ENCODE measurements around the gene TRPV2.

The TRPV2 gene

DNA sequence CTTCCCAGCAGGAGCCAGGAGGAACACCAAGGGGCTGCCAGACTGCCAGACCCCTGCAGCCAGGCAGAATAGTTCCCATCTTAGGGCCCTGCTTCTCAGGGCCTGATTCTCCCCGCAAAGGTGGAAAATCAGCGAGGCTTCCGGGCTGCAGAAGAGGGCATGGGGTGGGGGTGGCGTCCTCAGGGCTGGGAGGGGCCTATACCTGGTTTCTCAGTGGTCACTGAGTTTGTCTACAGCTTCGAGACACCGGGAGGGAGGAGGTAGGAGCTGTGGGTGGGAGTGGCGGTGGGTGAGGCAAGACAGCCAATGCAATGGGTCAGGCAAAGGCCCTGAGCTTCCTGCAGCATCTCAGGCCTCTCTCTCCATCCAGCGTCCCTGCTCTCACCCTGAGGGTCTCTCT, 62.3 kb downstream of the TRPV2 start:
- no peak for DNase-seq (ENCODE audit: low spot score)

- no peak for DNase-seq (ENCODE audit: low spot score)
Measured at GRCh38 chr17:16478649-16479048, 63.3 kb downstream of the TRPV2 start.

DNA sequence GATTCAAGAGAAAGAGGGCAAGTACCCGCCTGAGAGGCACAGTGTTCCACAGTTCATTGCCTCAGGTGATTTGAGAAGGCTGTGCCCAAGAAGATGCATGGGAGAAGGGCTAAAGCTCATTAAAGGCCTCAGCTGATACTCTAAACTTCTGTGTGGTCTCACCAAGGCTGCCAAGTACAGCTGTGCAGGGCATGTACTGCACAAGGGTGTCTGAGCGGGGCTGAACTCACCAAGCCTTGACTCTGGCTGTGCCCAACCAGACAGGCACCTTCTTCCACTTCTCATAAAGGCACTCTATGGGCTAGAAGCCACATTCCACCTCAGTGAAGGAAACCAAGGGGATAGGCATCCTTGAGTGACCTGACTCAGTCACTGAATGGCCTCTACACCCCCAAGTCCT, 63.9 kb downstream of the TRPV2 start:
- no peak for DNase-seq (ENCODE audit: low spot score)

- no peak for DNase-seq (ENCODE audit: low spot score)
Measured at GRCh38 chr17:16480995-16481394, 65.6 kb downstream of the TRPV2 start.

DNA sequence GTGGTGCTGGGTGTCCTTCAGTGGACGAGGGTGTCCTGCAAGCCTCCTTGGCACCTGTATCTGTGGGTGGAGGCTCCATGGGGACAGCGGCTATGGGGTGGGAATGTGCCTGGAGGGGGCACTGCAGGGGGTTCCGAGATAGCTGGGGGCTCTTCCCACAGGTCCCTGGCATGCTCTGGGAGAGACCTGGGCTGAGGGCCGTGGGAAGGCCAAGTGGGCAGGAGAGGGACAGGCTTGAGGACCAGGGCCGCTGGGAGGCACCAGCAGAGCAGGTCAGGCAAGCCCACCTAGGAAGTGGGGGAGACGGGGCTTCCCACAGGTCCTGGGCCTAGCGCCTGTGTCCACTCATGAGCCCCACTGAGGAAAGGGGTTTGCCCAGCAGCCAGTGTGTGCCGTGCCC, 66.9 kb downstream of the TRPV2 start:
- DNase-seq (ENCODE audit: low spot score), result no peak

DNA sequence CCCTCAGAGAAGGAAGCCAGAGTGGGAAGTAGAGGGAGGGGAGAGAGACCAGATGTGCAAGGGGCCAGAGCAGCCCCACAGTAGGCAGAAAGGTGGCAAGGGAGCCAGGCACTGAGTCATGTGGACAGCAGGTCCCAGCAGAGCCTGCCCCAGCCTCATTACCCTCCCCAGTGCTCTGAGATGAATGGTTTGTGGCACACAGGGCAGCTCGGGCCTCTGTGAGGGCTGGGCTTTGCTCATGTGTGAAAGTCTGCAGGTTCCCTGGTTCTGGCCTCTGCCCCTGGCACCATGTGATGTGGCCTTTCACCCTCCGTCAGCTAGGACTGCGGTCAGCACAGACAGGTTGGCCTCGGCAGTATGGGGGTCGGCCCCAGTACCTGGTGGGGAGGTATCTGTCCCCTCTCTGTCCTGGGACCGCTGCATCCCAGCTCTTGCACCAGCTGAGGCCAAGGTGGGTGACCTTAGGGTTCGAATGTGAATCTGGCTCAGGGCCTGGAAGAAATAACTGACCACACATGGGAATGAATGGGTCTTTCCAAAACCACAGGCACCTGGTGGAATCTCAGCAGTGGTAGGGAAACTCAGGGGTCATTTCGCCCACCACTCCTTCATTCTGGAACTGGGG, 67.8 kb downstream of the TRPV2 start:
- DNase-seq (ENCODE audit: low spot score), result no peak

DNA sequence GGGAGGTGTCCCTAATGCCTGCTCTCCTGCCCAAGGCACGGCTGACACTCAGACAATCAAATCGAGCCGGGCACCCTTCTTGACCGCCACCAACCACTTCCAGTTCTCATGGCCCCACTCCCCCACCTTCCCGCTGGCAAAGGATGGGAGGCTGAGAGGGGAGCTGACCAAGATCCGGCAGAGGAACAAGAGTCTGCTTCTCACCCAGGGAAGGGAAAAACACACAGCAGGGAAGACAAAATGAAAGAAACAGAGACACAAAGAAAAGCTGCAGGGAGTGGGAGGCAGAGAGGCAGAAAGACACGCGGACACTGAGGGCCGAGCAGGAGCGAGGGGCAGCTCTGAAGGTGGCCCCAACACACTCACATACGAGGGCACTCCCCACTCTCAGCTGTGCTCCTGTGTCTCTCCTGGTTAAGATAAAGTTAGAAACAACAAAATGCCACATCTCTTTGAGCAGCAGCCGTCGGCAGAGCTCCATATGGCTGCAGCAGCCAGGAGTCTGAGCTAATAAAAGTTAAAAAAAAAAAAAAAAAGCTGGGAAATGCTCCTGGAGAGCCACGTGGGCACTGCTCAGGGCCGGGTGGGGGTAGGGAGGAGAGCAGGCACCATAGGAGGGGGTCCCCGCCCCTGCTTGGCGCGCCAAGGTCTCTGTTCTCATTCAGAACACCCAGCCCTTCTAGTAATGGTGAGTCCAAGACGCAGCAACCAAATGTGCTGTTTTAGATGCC, 69.2 kb downstream of the TRPV2 start:
- no peak for DNase-seq (ENCODE audit: low spot score)
